Fibroblast of lung (primary cell): Measurements from ENCODE around the gene ASTN2. TPM values are rescaled to one million over a fixed set of nuclear protein-coding genes. Genes with fewer than 3 reads are reported as not detected.

Source experiments
- DNase-seq, 2 donors: peaks; one replicate each; pipeline versions ENCODE4 v3.0.0 to v3.0.0-alpha.2; 2010; ENCODE audit warnings: low read depth in 2 of 2
- H2AFZ ChIP-seq: 2 replicates; pipeline ENCODE4 v1.5.1; 2012; ENCODE audit warnings: low read length, control low read depth, inconsistent platforms
- H3K27ac ChIP-seq: 2 replicates; pipeline ENCODE4 v1.5.1; 2011; ENCODE audit warnings: low read length, control low read depth; ENCODE audit not compliant: insufficient read depth
- H3K27me3 ChIP-seq: 2 replicates; pipeline ENCODE4 v1.5.1; 2011; ENCODE audit warnings: mild to moderate bottlenecking, low read length; ENCODE audit not compliant: control insufficient read depth, insufficient read depth
- H3K36me3 ChIP-seq: 2 replicates; pipeline ENCODE4 v1.5.1; 2011; ENCODE audit warnings: low read length; ENCODE audit not compliant: control insufficient read depth, insufficient read depth
- H3K4me1 ChIP-seq: 2 replicates; pipeline ENCODE4 v1.5.1; 2011; ENCODE audit warnings: low read length; ENCODE audit not compliant: control insufficient read depth, insufficient read depth; ENCODE audit errors: extremely low read depth
- H3K4me2 ChIP-seq: 2 replicates; pipeline ENCODE4 v1.5.1; 2011; ENCODE audit warnings: low read length, control low read depth; ENCODE audit not compliant: insufficient read depth; ENCODE audit errors: extremely low read depth
- H3K4me3 ChIP-seq, 4 experiments: fragments of 200-600 bp in 1 of 4; sonication (generic) in 1 of 4; replicated peaks in 1 of 4; 2 replicates each; pipeline ENCODE4 v1.5.1; 2011 to 2016; ENCODE audit warnings: low read length in 4 of 4, low read depth in 3 of 4, mild to moderate bottlenecking in 3 of 4, control low read depth in 2 of 4, inconsistent platforms in 1 of 4, mixed read lengths in 1 of 4; ENCODE audit not compliant: insufficient read depth in 1 of 4; ENCODE audit errors: control extremely low read depth in 1 of 4
- H3K79me2 ChIP-seq: 2 replicates; pipeline ENCODE4 v1.5.1; 2012; ENCODE audit warnings: mild to moderate bottlenecking, low read length, inconsistent platforms; ENCODE audit not compliant: control insufficient read depth, insufficient read depth
- H3K9ac ChIP-seq: 2 replicates; pipeline ENCODE4 v1.5.1; 2011; ENCODE audit warnings: mild to moderate bottlenecking, low read length, control low read depth; ENCODE audit not compliant: insufficient read depth
- H3K9me3 ChIP-seq: 2 replicates; pipeline ENCODE4 v1.5.1; 2012; ENCODE audit warnings: low read depth, low read length; ENCODE audit not compliant: control insufficient read depth, insufficient read depth
- H4K20me1 ChIP-seq: 2 replicates; pipeline ENCODE4 v1.5.1; 2011; ENCODE audit warnings: low read length; ENCODE audit not compliant: control insufficient read depth, insufficient read depth; ENCODE audit errors: extremely low read depth
- CTCF ChIP-seq, 2 donors: IDR thresholded peaks in 1 of 2; conservative IDR thresholded peaks in 1 of 2; 1 replicate in 1 of 2; 2 replicates in 1 of 2; pipeline ENCODE4 v1.5.1; 2011 to 2012; ENCODE audit warnings: low read length in 2 of 2, control low read depth in 1 of 2, inconsistent platforms in 1 of 2, low read depth in 1 of 2, mild to moderate bottlenecking in 1 of 2
- EZH2 ChIP-seq: IDR thresholded peaks from 2 replicates; pipeline ENCODE4 v1.5.1; 2012; ENCODE audit warnings: low read length, control low read depth, mild to moderate bottlenecking; ENCODE audit errors: missing control alignments
- polyA plus RNA-seq, 2 donors: library from polyadenylated mRNA; depleted of rRNA in 1 of 2; stranded (reverse) in 1 of 2; unstranded in 1 of 2; fragments of >200 nt; gene quantifications; 2 replicates each; pipeline ENCODE4 v1.2.1, GENCODE V29; 2011 to 2012; ENCODE audit warnings: missing spikeins in 1 of 2
- total RNA-seq: library from RNA; depleted of rRNA; stranded (reverse); fragments of >200 nt; gene quantifications from 2 replicates; pipeline ENCODE4 v1.2.1, GENCODE V29; 2014

Gene ASTN2
- total and polyA plus RNA-seq, 2 donors (not counting 1 experiment from before 2014, with no cell fraction given), result 2.2 to 19.2 TPM

- no peak overlapping the region for H3K4me2 ChIP-seq
- H3K36me3 ChIP-seq, result no peaks in the 10 kb centered on the region
- no peak overlapping the region for H3K4me3 ChIP-seq
- H3K27me3 ChIP-seq, result no peaks in the 10 kb centered on the region
- DNase-seq, result no peak
- no peaks in the 10 kb centered on the region for H3K4me1 ChIP-seq
- no peaks in the 10 kb centered on the region for H3K9me3 ChIP-seq
- H3K9ac ChIP-seq, result no peak overlapping the region
- no peak overlapping the region for H3K27ac ChIP-seq
- no peak overlapping the region for H2AFZ ChIP-seq
- no peaks in the 10 kb centered on the region for H3K79me2 ChIP-seq
- TF ChIP-seq EZH2 (no peak), CTCF (conservative IDR thresholded peaks at IDR 0.05 in 1 of 2, IDR thresholded peaks at IDR 0.05 in 1 of 2; ENCODE audit: low read depth in 1 of 2, low read length in 2 of 2) (no peak)
- H4K20me1 ChIP-seq, result no peaks in the 10 kb centered on the region
These were observed 300.1 kb downstream of the ASTN2 start for GRCh38 chr9:117114768-117115167.

- H3K36me3 ChIP-seq, result no peaks in the 10 kb centered on the region
- no peaks in the 10 kb centered on the region for H3K4me1 ChIP-seq
- peak in 1 of 2 donors; percentile 5 for DNase-seq
- H3K9me3 ChIP-seq, result no peaks in the 10 kb centered on the region
- H3K27me3 ChIP-seq, result no peaks in the 10 kb centered on the region
- no peak overlapping the region for H3K9ac ChIP-seq
- H3K79me2 ChIP-seq, result no peaks in the 10 kb centered on the region
- no peak overlapping the region for H3K4me3 ChIP-seq
- no peak overlapping the region for H3K27ac ChIP-seq
- H4K20me1 ChIP-seq, result no peaks in the 10 kb centered on the region
- no peak overlapping the region for H2AFZ ChIP-seq
- H3K4me2 ChIP-seq, result no peak overlapping the region
- TF ChIP-seq EZH2 (no peak), CTCF (conservative IDR thresholded peaks at IDR 0.05 in 1 of 2, IDR thresholded peaks at IDR 0.05 in 1 of 2; ENCODE audit: low read depth in 1 of 2, low read length in 2 of 2) (no peak)
These were observed 310.0 kb downstream of the ASTN2 start for GRCh38 chr9:117104716-117105495.

- H3K4me1 ChIP-seq, result no peaks in the 10 kb centered on the region
- no peak overlapping the region for H3K9ac ChIP-seq
- H4K20me1 ChIP-seq, result no peaks in the 10 kb centered on the region
- no peak for DNase-seq
- H3K36me3 ChIP-seq, result no peaks in the 10 kb centered on the region
- H3K9me3 ChIP-seq, result no peaks in the 10 kb centered on the region
- no peak overlapping the region for H3K4me3 ChIP-seq
- H3K27me3 ChIP-seq, result no peaks in the 10 kb centered on the region
- no peak overlapping the region for H3K27ac ChIP-seq
- no peak for TF ChIP-seq CTCF (conservative IDR thresholded peaks at IDR 0.05 in 1 of 2, IDR thresholded peaks at IDR 0.05 in 1 of 2; ENCODE audit: low read depth in 1 of 2, low read length in 2 of 2)
- TF ChIP-seq EZH2, result no peak
- no peak overlapping the region for H2AFZ ChIP-seq
- H3K79me2 ChIP-seq, result no peaks in the 10 kb centered on the region
- no peak overlapping the region for H3K4me2 ChIP-seq
These were observed 310.7 kb downstream of the ASTN2 start for GRCh38 chr9:117104206-117104605.
